DOHH2 (cell line): Measurements from ENCODE around the gene CDHR4.

Source experiments
- H3F3A ChIP-seq: fragments of 200-600 bp; sonication (generic), shearing (Covaris generic); 2 replicates; pipeline ENCODE4 v1.6.0; 2016; ENCODE audit warnings: antibody characterized with exemption, mild to moderate bottlenecking; ENCODE audit not compliant: control insufficient read depth, insufficient read depth
- H3K27ac ChIP-seq: fragments of 200-600 bp; sonication (generic); 2 replicates; pipeline ENCODE4 v1.5.1; 2014; ENCODE audit warnings: low read depth, mild to moderate bottlenecking, low read length, moderate library complexity
- H3K27me3 ChIP-seq: fragments of 200-600 bp; sonication (generic); 2 replicates; pipeline ENCODE4 v1.6.1; 2014; ENCODE audit warnings: mild to moderate bottlenecking, low read length, mixed read lengths; ENCODE audit not compliant: control insufficient read depth
- H3K36me3 ChIP-seq: fragments of 200-600 bp; sonication (generic); 2 replicates; pipeline ENCODE4 v1.6.1; 2014; ENCODE audit warnings: mild to moderate bottlenecking, low read length, moderate library complexity, mixed read lengths; ENCODE audit not compliant: control insufficient read depth
- H3K4me1 ChIP-seq: fragments of 200-600 bp; sonication (generic); 2 replicates; pipeline ENCODE4 v1.6.1; 2014; ENCODE audit warnings: mild to moderate bottlenecking, low read length, mixed read lengths; ENCODE audit not compliant: control insufficient read depth
- H3K4me2 ChIP-seq: fragments of 200-600 bp; sonication (generic); 2 replicates; pipeline ENCODE4 v1.6.0; 2014; ENCODE audit warnings: mild to moderate bottlenecking, low read length, moderate library complexity
- H3K4me3 ChIP-seq: fragments of 200-600 bp; sonication (generic); 2 replicates; pipeline ENCODE4 v1.5.1; 2014; ENCODE audit warnings: mild to moderate bottlenecking, low read length, mixed read lengths
- H3K79me2 ChIP-seq: fragments of 200-600 bp; sonication (generic); 2 replicates; pipeline ENCODE4 v1.6.1; 2014; ENCODE audit warnings: mild to moderate bottlenecking, low read length, mixed read lengths; ENCODE audit not compliant: control insufficient read depth
- H3K9me2 ChIP-seq: fragments of 200-600 bp; sonication (generic); replicated peaks from 2 replicates; pipeline ENCODE4 v1.6.1; 2014; ENCODE audit warnings: mild to moderate bottlenecking, low read length, mixed read lengths; ENCODE audit not compliant: control insufficient read depth
- H3K9me3 ChIP-seq: fragments of 200-600 bp; sonication (generic); 2 replicates; pipeline ENCODE4 v1.6.1; 2014; ENCODE audit warnings: antibody characterized with exemption, low read length, mixed read lengths; ENCODE audit not compliant: control insufficient read depth, insufficient read depth
- H4K20me1 ChIP-seq: fragments of 200-600 bp; sonication (generic); 2 replicates; pipeline ENCODE4 v1.6.0; 2014; ENCODE audit warnings: low read depth, mild to moderate bottlenecking, antibody characterized with exemption, low read length, moderate library complexity; ENCODE audit not compliant: control insufficient read depth, insufficient read depth
- EZH2phosphoT487 ChIP-seq: fragments of 200-600 bp; sonication (generic); IDR thresholded peaks from 2 replicates; pipeline ENCODE4 v1.6.1; 2017; ENCODE audit warnings: borderline replicate concordance, mild to moderate bottlenecking, antibody characterized with exemption, low read length, moderate library complexity, mixed read lengths
- TF ChIP-seq, protein P1 (sequence below): fragments of 200-600 bp; sonication (generic); IDR thresholded peaks from one replicate; pipeline ENCODE4 v1.5.1; 2014; ENCODE audit warnings: antibody characterized with exemption, mild to moderate bottlenecking, low read depth, low read length; ENCODE audit not compliant: poor library complexity, severe bottlenecking

CDHR4 gene

DNA sequence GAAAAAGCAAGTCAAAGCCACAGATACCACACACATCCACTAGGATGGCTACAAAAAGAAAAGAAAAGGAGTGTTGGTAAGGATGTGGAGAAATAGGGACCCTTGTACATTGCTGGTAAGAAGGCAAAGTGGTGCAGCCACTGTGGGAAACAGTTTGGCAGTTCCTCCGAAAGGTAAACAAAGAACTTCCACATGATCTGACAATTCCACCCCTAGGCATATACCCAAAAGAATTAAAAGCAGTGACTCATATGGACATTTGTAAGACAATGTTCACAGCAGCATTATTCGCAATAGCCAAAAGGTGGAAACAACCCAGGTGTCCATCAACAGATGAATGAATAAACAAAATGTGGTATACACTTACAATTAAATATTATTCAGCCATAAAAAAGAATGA, 53.7 kb downstream of the CDHR4 start:
- Histone ChIP-seq H3K9me3 (no peaks in the 10 kb centered on the region), H3K4me3 (no peak overlapping the region), H3K4me2 (no peak overlapping the region), H3K27ac (no peak overlapping the region), H3K36me3 (peaks cover 39% of the 10 kb centered on the region), H3K4me1 (no peaks in the 10 kb centered on the region), H3K27me3 (no peaks in the 10 kb centered on the region), H3F3A (peaks cover 10% of the 10 kb centered on the region), H3K79me2 (peaks cover 42% of the 10 kb centered on the region), H4K20me1 (0 out of 2 replicates have a peak, but pooled peaks cover 2% of the 10 kb centered on the region), H3K9me2 (no peaks in the 10 kb centered on the region)
- TF ChIP-seq, protein P1, sequence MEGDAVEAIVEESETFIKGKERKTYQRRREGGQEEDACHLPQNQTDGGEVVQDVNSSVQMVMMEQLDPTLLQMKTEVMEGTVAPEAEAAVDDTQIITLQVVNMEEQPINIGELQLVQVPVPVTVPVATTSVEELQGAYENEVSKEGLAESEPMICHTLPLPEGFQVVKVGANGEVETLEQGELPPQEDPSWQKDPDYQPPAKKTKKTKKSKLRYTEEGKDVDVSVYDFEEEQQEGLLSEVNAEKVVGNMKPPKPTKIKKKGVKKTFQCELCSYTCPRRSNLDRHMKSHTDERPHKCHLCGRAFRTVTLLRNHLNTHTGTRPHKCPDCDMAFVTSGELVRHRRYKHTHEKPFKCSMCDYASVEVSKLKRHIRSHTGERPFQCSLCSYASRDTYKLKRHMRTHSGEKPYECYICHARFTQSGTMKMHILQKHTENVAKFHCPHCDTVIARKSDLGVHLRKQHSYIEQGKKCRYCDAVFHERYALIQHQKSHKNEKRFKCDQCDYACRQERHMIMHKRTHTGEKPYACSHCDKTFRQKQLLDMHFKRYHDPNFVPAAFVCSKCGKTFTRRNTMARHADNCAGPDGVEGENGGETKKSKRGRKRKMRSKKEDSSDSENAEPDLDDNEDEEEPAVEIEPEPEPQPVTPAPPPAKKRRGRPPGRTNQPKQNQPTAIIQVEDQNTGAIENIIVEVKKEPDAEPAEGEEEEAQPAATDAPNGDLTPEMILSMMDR, result no peak
- TF ChIP-seq EZH2phosphoT487, result no peak
